Spleen (tissue), 7 donors: ENCODE measurements around the gene HYAL1.

ENCODE experiments used
- POLR2A ChIP-seq, 3 donors: fragments of 450-650 bp; IDR thresholded peaks; one replicate each; pipeline ENCODE4 v1.5.1; 2017; ENCODE audit warnings: antibody characterized with exemption in 3 of 3, mild to moderate bottlenecking in 1 of 3
- TF ChIP-seq, protein P1 (sequence below), 11 experiments: fragments of 200-600 bp in 7 of 11; fragments of 450-650 bp in 4 of 11; sonication (generic) in 4 of 11; IDR thresholded peaks in 8 of 11; conservative IDR thresholded peaks in 3 of 11; 1 replicate in 7 of 11; 2 replicates in 4 of 11; pipeline versions ENCODE4 v1.4.0 to v1.8.0; 2016 to 2021; ENCODE audit warnings: antibody characterized with exemption in 11 of 11, inconsistent platforms in 4 of 11, mild to moderate bottlenecking in 1 of 11
- donor health status: DM: no; HTN: no; CAD: no; lungs with moderate emphysema.
- donor health status: DM: no; HTN: no; CAD: no.
- donor health status: DM: no; HTN: no; CAD: no.

DNA sequence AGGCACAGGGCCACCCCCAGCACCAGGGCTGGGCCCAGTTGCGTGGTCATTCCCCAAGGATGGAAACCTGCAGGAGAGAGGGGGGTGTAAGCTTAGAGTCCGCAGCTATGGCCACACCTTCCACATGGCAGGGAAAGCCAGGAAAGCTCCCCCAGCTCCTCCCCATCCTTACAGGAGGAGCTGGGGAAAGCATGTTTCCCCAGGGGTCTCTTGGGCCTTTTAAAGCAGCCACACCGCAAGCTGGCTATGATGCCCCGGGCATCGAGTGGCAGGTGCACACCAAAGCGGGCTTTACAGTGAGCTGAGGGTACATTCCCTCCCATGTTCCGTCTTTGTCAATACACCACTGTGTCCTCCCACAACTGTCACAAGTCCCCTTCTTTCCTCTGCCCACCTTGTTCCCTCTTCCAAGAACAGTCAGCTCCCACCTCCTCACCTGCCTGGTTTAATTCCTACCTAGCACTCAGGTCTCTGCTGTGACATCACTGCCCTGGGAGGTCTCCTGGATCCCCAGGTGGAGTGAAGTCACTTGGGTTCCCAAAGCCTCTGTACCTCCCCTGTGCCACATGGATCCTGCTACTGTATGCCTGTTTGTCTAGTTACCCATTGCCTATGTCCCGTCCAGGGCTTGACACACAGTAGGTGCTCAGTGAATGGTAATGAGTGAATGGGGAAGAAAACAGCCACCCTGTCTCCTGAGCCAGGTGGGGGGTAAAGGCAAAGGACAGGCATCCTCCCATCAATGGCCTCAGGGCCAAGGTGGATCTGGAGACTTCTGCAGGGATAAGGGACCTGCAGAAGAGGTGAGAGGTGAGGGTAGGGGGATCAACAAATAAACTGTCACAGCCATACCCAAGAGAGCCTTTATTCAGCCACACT lies 7.6 kb downstream of the HYAL1 start:
- TF ChIP-seq, protein P1, sequence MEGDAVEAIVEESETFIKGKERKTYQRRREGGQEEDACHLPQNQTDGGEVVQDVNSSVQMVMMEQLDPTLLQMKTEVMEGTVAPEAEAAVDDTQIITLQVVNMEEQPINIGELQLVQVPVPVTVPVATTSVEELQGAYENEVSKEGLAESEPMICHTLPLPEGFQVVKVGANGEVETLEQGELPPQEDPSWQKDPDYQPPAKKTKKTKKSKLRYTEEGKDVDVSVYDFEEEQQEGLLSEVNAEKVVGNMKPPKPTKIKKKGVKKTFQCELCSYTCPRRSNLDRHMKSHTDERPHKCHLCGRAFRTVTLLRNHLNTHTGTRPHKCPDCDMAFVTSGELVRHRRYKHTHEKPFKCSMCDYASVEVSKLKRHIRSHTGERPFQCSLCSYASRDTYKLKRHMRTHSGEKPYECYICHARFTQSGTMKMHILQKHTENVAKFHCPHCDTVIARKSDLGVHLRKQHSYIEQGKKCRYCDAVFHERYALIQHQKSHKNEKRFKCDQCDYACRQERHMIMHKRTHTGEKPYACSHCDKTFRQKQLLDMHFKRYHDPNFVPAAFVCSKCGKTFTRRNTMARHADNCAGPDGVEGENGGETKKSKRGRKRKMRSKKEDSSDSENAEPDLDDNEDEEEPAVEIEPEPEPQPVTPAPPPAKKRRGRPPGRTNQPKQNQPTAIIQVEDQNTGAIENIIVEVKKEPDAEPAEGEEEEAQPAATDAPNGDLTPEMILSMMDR (IDR thresholded peaks at IDR 0.05 in 8 of 11, conservative IDR thresholded peaks at IDR 0.05 in 3 of 11): no peak
- no peak for TF ChIP-seq POLR2A (IDR thresholded peaks at IDR 0.05)
